Spinal cord (tissue), 10 donors: Measurements from ENCODE around the gene TLK2. TPM values are rescaled to one million over a fixed set of nuclear protein-coding genes. Genes with fewer than 3 reads are reported as not detected.
"Not testable (repeated sequence)": the region's sequence is repeated elsewhere in the genome, so short reads cannot be mapped to it uniquely, and the experiment has no call there.

ENCODE experiments used
- DNase-seq, 6 donors: peaks; one replicate each; pipeline versions ENCODE4 v3.0.0 to v3.0.0-alpha.2; 2013 to 2015; ENCODE audit warnings: low spot score in 6 of 6, low read depth in 4 of 6
- H3K27ac ChIP-seq: one replicate; pipeline ENCODE4 v1.5.1; 2013; ENCODE audit warnings: low read depth, low read length, control low read depth
- H3K27me3 ChIP-seq: one replicate; pipeline ENCODE4 v1.6.1; 2013; ENCODE audit warnings: low read length; ENCODE audit not compliant: control insufficient read depth, insufficient read depth
- H3K36me3 ChIP-seq: one replicate; pipeline ENCODE4 v1.6.1; 2013; ENCODE audit warnings: low read length; ENCODE audit not compliant: control insufficient read depth, insufficient read depth
- H3K4me1 ChIP-seq: one replicate; pipeline ENCODE4 v1.6.1; 2013; ENCODE audit warnings: low read length; ENCODE audit not compliant: control insufficient read depth, insufficient read depth
- H3K4me3 ChIP-seq: one replicate; pipeline ENCODE4 v1.5.1; 2013; ENCODE audit warnings: low read depth, low read length, control low read depth
- H3K9me3 ChIP-seq: one replicate; pipeline ENCODE4 v1.6.1; 2013; ENCODE audit warnings: low read length; ENCODE audit not compliant: control insufficient read depth, insufficient read depth
- WGBS: methylation state at CpG from one replicate; pipeline ENCODE4 v1.1.5; 2013; ENCODE audit warnings: missing lambda C conversion rate; ENCODE audit not compliant: insufficient coverage; 5-methylcytosine and 5-hydroxymethylcytosine counted together
- polyA plus RNA-seq, 2 donors: library from polyadenylated mRNA; unstranded; fragments of 120-200 nt; gene quantifications; one replicate each; pipeline ENCODE4 v1.2.1, GENCODE V29; 2013; ENCODE audit not compliant: insufficient read length in 2 of 2
- total RNA-seq, 2 donors: library from RNA; depleted of rRNA in 1 of 2; stranded (reverse); fragments of 120-200 nt in 1 of 2; fragments of >200 nt in 1 of 2; gene quantifications; one replicate each; pipeline versions ENCODE4 v1.2.3 to v1.2.4, GENCODE V29; 2013 to 2014
- donor health status: healthy.

The TLK2 gene
- total and polyA plus RNA-seq, 4 donors, result 53.4 to 65.5 (median 54.9) TPM

DNA sequence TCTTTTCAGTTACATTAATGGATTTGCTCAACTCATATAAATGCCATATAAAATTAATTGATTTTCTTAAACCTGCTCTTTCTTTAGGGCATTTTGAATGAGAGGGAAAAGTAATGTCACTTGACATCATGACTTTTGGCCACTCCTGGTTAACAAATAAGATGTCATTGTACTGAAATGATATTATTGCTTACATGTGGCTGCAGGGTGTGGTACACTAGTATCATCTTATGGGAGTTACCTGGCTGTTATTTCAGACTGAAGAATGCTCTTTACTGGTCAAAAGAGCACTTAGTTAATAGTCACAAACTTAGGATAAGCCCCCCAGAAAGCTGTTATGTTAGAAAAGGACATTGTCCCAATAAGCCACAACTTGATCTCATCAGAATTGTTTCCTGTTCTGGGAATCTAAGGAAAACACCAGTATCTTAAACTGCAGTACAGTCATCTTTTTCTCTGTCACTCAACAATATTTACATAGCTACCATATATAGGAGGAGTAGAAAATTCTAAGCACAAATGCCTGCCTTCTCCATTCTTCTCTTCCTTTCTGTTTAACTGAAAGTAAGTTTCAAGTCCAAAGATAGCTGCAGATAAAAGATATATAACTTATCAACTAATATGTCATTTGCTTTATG is 95.0 kb downstream of the TLK2 start:
- Histone ChIP-seq H3K9me3 (no peaks in the 10 kb centered on the region), H3K4me1 (no peaks in the 10 kb centered on the region), H3K27me3 (no peaks in the 10 kb centered on the region), H3K4me3 (no peak overlapping the region), H3K27ac (peak overlapping the region; percentile 29), H3K36me3 (peaks cover 6% of the 10 kb centered on the region)
- DNase-seq, result no peak

DNA sequence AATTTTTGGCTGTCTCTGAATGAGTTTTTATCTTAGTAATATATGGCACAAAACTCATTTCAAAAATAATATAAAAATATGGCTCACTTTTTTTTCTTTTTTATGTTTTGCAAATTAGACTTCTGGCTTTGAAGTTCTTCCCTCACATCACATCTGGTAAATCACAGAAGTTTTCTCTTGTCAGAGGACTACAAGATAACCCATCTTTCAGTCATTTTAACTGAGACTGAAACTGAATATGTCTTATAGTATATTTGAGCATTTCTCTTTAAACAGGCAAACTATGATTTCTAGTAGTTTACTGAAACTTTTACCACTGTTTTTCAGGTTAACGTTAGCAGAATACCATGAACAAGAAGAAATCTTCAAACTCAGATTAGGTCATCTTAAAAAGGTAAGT is 97.8 kb downstream of the TLK2 start:
- Histone ChIP-seq H3K27ac (no peak overlapping the region), H3K4me1 (no peaks in the 10 kb centered on the region), H3K4me3 (no peak overlapping the region), H3K36me3 (peaks cover 10% of the 10 kb centered on the region), H3K9me3 (no peaks in the 10 kb centered on the region), H3K27me3 (no peaks in the 10 kb centered on the region)
- no CpG with 5 or more reads among the region's 1 CpG for WGBS
- DNase-seq, result no peak

DNA sequence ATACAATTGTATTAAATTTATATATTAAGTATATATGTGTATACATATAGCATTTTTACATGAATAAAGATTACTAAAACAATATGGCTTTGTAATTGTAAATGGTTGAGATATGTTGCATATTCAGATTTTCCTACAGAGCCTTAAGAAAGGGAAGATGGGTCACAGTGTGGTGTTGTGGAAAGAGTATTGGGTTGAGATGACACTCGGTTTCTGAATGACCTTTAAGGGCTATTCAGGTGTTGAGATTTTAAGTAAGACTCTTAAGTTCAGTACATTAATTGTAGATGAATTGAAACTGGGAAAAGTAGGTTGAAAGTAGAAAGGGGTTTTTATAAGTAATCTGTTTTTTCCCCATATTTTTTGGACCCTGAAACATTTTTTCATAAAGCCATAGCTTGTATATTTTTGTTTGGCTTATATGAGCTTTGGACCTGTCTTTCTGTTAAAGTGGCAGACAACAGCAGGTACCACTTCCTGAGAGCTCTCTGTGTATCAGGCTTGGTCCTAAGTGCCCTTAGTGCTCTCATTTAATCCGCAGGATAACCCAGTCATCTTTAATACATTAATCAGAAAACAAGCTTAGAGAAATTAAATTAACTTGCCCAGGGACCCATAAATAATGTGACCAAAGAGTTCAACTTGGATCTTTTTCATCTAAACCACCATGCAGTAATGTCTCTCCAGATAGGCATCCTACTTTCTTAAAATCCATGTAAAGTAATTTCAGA is 100.3 kb downstream of the TLK2 start:
- peaks cover 11% of the 10 kb centered on the region for H3K36me3 ChIP-seq
- whole genome bisulfite sequencing, result 80% methylated on average over 2 of the region's 2 CpGs
- H3K4me3 ChIP-seq, result no peak overlapping the region
- H3K27me3 ChIP-seq, result no peaks in the 10 kb centered on the region
- H3K9me3 ChIP-seq, result no peaks in the 10 kb centered on the region
- H3K4me1 ChIP-seq, result no peaks in the 10 kb centered on the region
- H3K27ac ChIP-seq, result no peak overlapping the region
- no peak for DNase-seq

DNA sequence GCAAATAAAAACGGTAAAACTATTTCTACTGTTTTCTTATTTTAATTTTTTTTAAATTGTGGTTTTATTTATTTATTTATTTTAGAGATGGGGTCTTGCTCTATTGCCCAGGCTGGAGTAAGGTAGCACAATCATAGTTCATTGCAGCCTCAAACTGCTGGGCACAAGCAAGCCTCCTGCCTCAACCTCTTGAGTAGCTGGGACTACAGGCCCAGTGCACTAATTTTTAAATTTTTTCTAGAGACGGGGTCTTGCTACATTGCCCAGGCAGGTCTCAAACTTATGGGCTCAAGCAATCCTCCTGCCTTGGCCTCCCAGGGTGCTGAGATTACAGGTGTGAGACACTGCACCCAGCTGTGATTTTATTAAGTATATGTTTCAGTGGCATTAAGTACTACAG is 102.3 kb downstream of the TLK2 start:
- Histone ChIP-seq H3K9me3 (no peaks in the 10 kb centered on the region), H3K36me3 (peaks cover 11% of the 10 kb centered on the region), H3K27me3 (no peaks in the 10 kb centered on the region), H3K27ac (no peak overlapping the region), H3K4me3 (no peak overlapping the region), H3K4me1 (no peaks in the 10 kb centered on the region)
- DNase-seq, result no peak
- 89% methylated on average over 1 of the region's 2 CpGs for WGBS

DNA sequence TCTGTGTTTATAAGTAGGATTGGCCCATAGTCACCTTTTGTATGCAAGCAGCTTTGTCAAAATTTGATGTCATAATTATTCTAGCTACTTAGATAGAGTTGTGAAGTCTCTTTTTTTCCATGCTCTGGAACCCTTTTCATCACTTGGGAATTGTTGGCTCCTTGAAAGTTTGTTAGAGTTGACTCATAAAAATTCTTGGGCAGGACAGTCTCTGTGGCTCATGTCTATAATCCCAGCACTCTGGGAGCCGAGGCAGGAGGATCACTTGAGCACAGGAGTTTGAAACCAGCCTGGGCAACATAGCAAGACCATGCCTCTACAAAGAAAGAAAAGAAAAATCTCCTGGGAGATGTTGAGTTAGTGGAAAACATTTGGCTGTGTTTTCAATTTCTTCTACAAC is 103.1 kb downstream of the TLK2 start:
- Histone ChIP-seq H3K4me1 (no peaks in the 10 kb centered on the region), H3K36me3 (peaks cover 15% of the 10 kb centered on the region), H3K9me3 (no peaks in the 10 kb centered on the region), H3K27me3 (no peaks in the 10 kb centered on the region), H3K4me3 (no peak overlapping the region), H3K27ac (no peak overlapping the region)
- DNase-seq, result no peak
- WGBS, result no CpG with 5 or more reads among the region's 1 CpG

DNA sequence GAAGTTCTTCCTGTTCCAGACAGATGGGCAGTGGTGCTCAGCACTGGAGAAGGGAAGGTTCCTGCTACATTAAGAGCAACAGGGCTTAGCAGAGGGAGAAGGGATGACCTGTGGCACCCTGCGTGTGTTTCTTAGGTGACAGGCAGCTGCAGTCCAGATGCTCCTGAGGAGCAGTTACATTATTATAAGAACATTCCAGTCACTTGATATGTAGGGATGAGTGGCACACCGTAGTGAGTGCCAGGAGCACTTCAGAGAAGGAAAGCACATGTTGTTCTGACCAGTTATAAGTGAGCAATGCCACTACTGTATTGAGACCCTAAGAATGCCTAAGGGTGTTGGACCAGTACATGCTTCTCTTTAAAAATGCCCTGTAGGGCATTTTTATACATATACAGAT is 108.9 kb downstream of the TLK2 start:
- H3K36me3 ChIP-seq, result peaks cover 12% of the 10 kb centered on the region
- no peak for DNase-seq
- H3K27me3 ChIP-seq, result no peaks in the 10 kb centered on the region
- H3K4me1 ChIP-seq, result no peaks in the 10 kb centered on the region
- no peak overlapping the region for H3K27ac ChIP-seq
- H3K4me3 ChIP-seq, result no peak overlapping the region
- no CpG with 5 or more reads among the region's 2 CpGs for WGBS
- H3K9me3 ChIP-seq, result no peaks in the 10 kb centered on the region

DNA sequence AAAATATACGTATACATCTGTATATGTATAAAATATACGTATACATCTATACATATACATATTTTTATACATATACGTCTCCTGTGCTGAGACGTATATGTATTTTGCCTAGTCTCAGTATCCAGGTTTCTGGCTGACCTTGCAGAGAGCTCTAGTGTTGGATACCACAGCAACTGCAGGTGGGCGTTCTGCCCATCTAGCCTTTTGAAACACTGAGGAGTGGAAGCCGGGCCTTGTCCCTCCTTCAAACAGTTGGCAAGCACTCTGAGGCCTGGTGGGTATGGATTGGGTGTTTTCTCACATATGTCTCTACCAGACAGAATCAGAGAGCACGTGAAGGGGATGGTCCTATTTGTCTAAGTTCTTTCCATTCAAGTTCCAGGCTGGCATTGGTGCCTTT is 109.5 kb downstream of the TLK2 start:
- Histone ChIP-seq H3K4me1 (no peaks in the 10 kb centered on the region), H3K36me3 (peaks cover 12% of the 10 kb centered on the region), H3K9me3 (no peaks in the 10 kb centered on the region), H3K27ac (peak overlapping the region; percentile 7), H3K4me3 (no peak overlapping the region), H3K27me3 (no peaks in the 10 kb centered on the region)
- 72% methylated on average over 3 of the region's 7 CpGs for WGBS
- DNase-seq, result peak in 4 of 6 donors; percentile 7 to 57 (median 28)

DNA sequence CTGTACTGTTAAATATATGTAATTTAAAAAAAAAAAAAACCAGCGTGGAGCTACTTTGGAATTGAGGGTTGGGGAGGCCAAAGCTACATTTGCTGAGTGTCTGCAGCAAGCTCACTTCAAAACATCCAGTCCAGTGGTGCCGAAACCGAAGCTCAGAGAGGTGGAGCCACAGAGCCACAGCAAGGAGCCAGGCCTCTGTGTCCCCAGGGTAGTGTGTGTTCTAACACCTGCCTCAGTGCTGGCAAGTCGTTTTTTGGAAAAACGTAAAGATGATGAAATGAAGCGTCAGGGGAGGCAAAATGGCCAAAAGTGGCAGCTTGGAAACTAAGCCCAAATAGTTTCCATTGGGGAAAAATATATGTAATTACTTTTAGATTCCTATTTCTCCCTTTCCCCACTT is 112.7 kb downstream of the TLK2 start:
- no peak for DNase-seq
- no peak overlapping the region for H3K27ac ChIP-seq
- peaks cover 7% of the 10 kb centered on the region for H3K9me3 ChIP-seq
- no peaks in the 10 kb centered on the region for H3K27me3 ChIP-seq
- no peaks in the 10 kb centered on the region for H3K4me1 ChIP-seq
- WGBS, result 89% methylated on average over 2 of the region's 6 CpGs
- H3K4me3 ChIP-seq, result no peak overlapping the region
- H3K36me3 ChIP-seq, result peaks cover 22% of the 10 kb centered on the region

DNA sequence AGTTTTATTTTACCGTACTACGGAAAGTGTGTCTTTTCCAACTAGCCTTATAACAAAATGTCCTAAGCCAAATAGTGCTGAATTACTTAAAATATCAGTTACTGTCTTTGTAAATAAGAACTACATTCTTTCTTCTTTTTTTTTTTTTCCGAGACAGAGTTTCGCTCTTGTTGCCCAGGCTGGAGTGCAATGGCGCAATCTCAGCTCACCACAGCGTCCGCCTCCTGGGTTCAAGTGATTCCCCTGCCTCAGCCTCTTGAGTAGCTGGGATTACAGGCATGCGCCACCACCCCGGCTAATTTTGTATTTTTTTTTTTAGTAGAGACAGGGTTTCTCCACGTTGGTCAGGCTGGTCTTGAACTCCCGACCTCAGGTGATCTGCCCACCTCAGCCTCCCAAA is 113.2 kb downstream of the TLK2 start:
- H3K36me3 ChIP-seq, result peaks cover 18% of the 10 kb centered on the region
- not testable (repeated sequence) for H3K27me3 ChIP-seq, H3K27ac ChIP-seq, H3K4me3 ChIP-seq, H3K4me1 ChIP-seq, H3K9me3 ChIP-seq, DNase-seq
- 100% methylated on average over 3 of the region's 11 CpGs for WGBS
